Nephron (organoid): ENCODE results near the gene PSME1.

ENCODE experiments used
- H3K27ac Mint-ChIP-seq, 3 experiments: 2 replicates each; pipeline ENCODE4 v1.8.0; 2020; ENCODE audit warnings: mixed read lengths in 3 of 3, mild to moderate bottlenecking in 2 of 3, moderate library complexity in 1 of 3
- H3K27me3 Mint-ChIP-seq: 2 replicates; pipeline ENCODE4 v1.8.0; 2021; ENCODE audit warnings: low read depth, mild to moderate bottlenecking, moderate library complexity, mixed read lengths
- H3K36me3 Mint-ChIP-seq: 2 replicates; pipeline ENCODE4 v1.8.0; 2020; ENCODE audit warnings: low read depth, mixed read lengths
- H3K4me1 Mint-ChIP-seq: 2 replicates; pipeline ENCODE4 v1.8.0; 2020; ENCODE audit warnings: mixed read lengths
- H3K4me3 Mint-ChIP-seq, 3 experiments: 2 replicates each; pipeline ENCODE4 v1.8.0; 2020; ENCODE audit warnings: mild to moderate bottlenecking in 3 of 3, mixed read lengths in 3 of 3, moderate library complexity in 2 of 3
- H3K9me3 Mint-ChIP-seq: 2 replicates; pipeline ENCODE4 v1.8.0; 2020; ENCODE audit warnings: mixed read lengths
- TF ChIP-seq, protein P1 (sequence below), 3 experiments: fragments of 200-600 bp; sonication (generic); IDR thresholded peaks; one replicate each; pipeline ENCODE4 v1.5.0; 2021; ENCODE audit warnings: antibody characterized with exemption in 3 of 3; ENCODE audit not compliant: unreplicated experiment in 3 of 3

PSME1 gene

DNA sequence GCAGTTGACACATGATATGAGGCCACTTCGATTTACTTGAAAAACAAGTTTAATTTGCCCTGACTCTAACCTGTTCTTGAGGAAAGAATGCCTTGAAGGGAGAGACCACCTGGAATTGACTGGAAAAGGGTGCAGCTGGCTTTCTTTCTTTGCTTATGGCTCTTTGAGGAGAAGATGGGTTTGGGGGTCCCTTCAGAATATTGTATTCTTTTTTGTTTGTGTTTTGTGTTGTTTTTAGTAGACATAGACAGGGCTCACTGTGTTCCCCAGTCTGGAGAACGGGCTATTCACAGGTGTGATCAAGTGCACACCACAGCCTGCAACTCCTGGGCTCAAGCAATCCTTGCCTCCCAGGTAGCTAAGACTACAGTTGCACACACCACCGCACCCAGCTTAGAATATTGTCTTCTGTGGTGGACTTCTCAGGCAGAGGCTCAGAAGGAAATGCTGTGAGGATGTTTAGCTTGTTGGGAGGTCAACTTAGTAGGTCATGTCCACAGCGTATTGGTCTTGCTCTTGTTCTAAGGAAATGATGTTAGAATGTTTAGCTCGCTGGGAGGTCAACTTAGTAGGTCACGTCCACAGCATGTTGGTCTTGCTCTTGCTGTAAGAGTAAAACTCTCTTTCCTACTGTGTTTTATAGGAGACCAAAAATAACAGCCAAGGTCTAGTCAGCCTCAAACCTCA is 19.7 kb upstream of the PSME1 start:
- Mint-ChIP-seq H3K4me3 (peak overlapping the region; percentile 96 to 99 (median 99)), H3K9me3 (no peaks in the 10 kb centered on the region), H3K4me1 (peaks cover 20% of the 10 kb centered on the region), H3K27ac (peak overlapping the region; percentile 100), H3K36me3 (peaks cover 42% of the 10 kb centered on the region), H3K27me3 (no peaks in the 10 kb centered on the region)
- TF ChIP-seq, protein P1, sequence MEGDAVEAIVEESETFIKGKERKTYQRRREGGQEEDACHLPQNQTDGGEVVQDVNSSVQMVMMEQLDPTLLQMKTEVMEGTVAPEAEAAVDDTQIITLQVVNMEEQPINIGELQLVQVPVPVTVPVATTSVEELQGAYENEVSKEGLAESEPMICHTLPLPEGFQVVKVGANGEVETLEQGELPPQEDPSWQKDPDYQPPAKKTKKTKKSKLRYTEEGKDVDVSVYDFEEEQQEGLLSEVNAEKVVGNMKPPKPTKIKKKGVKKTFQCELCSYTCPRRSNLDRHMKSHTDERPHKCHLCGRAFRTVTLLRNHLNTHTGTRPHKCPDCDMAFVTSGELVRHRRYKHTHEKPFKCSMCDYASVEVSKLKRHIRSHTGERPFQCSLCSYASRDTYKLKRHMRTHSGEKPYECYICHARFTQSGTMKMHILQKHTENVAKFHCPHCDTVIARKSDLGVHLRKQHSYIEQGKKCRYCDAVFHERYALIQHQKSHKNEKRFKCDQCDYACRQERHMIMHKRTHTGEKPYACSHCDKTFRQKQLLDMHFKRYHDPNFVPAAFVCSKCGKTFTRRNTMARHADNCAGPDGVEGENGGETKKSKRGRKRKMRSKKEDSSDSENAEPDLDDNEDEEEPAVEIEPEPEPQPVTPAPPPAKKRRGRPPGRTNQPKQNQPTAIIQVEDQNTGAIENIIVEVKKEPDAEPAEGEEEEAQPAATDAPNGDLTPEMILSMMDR (IDR thresholded peaks at IDR 0.05; ENCODE audit: unreplicated experiment in 3 of 3), result no peak

DNA sequence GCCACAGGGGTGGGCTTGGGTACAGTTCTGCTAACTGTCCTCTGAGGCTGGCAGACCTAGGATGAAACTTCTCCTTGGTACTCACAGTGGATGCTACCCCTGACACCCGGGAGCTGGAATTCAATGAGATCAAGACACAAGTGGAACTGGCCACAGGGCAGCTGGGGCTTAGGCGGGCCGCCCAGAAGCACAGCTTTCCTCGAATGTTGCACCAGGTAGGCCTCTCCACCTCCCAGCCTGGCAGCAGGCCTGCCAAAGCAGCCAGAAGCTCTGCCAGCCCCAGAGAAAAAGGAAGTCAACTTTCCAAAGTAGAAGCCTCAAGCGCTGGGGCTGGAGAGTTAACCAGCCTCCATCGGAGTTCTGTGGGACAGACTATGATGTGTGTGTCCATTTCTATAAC is 18.8 kb upstream of the PSME1 start:
- TF ChIP-seq, protein P1 (IDR thresholded peaks at IDR 0.05; ENCODE audit: unreplicated experiment in 3 of 3), result no peak
- H3K9me3 Mint-ChIP-seq, result no peaks in the 10 kb centered on the region
- H3K4me3 Mint-ChIP-seq, result peak overlapping the region in 1 of 3 experiments; percentile 96
- no peak overlapping the region for H3K27ac Mint-ChIP-seq
- peaks cover 47% of the 10 kb centered on the region for H3K36me3 Mint-ChIP-seq
- no peaks in the 10 kb centered on the region for H3K27me3 Mint-ChIP-seq
- peaks cover 20% of the 10 kb centered on the region for H3K4me1 Mint-ChIP-seq

DNA sequence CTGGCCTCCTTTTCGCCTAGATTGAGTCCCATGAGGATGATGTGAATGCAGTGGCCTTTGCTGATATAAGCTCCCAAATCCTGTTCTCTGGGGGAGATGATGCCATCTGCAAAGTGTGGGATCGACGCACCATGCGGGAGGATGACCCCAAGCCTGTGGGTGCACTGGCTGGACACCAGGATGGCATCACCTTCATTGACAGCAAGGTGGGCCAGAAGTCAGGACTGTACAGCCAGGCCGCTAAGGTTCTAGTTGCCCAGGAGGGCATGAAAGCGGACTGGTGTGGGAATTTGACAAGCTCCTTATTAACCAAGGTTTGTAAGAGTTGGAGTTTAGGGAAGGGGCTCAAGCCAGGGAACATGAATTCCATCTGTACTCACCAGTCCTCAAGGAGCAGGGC is 16.3 kb upstream of the PSME1 start:
- TF ChIP-seq, protein P1 (IDR thresholded peaks at IDR 0.05; ENCODE audit: unreplicated experiment in 3 of 3), result no peak
- H3K4me1 Mint-ChIP-seq, result peaks cover 20% of the 10 kb centered on the region
- H3K9me3 Mint-ChIP-seq, result no peaks in the 10 kb centered on the region
- no peak overlapping the region for H3K27ac Mint-ChIP-seq
- peaks cover 63% of the 10 kb centered on the region for H3K36me3 Mint-ChIP-seq
- H3K4me3 Mint-ChIP-seq, result no peak overlapping the region
- H3K27me3 Mint-ChIP-seq, result no peaks in the 10 kb centered on the region

DNA sequence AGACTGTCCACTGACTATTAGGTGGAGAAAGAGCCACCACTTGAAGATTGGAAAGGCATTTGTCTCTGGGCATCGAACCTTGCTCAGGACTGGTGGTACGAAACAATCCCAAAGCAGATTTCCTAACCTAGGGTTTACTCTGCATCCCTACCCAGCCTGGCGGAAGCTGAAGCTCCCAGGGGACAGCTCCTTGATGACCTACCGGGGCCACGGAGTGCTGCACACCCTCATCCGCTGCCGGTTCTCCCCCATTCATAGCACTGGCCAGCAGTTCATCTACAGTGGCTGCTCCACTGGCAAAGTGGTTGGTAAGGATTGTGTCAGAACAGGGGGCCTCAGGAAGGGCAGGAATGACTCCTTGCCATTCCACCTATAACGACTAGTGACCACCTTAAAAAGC is 14.8 kb upstream of the PSME1 start:
- TF ChIP-seq, protein P1 (IDR thresholded peaks at IDR 0.05; ENCODE audit: unreplicated experiment in 3 of 3), result no peak
- H3K9me3 Mint-ChIP-seq, result no peaks in the 10 kb centered on the region

DNA sequence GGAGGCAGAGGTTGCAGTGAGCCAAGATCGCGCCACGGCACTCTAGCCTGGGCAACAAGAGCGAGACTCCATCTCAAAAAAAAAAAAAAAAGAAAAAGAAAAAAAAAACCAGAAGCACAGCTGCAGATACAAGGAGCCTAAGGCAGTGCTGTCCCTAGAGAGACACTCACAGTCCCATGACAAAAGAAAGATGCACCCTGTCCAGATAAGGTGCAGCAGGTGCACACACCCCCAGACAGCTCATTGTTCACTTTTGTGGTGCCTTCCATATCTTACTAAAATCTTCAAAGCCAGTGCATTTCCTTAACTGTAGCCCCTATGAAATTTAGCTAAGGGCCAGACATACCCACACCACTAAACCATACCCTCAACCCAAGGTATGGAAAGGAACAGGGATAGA is 13.6 kb upstream of the PSME1 start:
- Mint-ChIP-seq H3K36me3 (peaks cover 54% of the 10 kb centered on the region), H3K27ac (no peak overlapping the region), H3K27me3 (no peaks in the 10 kb centered on the region), H3K4me3 (no peak overlapping the region), H3K9me3 (no peaks in the 10 kb centered on the region), H3K4me1 (peaks cover 8% of the 10 kb centered on the region)
- TF ChIP-seq, protein P1 (IDR thresholded peaks at IDR 0.05; ENCODE audit: unreplicated experiment in 3 of 3), result no peak

More for the DNA sequence above, 14.8 kb upstream of the PSME1 start:
- H3K27me3 Mint-ChIP-seq, result no peaks in the 10 kb centered on the region
- no peak overlapping the region for H3K4me3 Mint-ChIP-seq
- H3K27ac Mint-ChIP-seq, result no peak overlapping the region
- peaks cover 61% of the 10 kb centered on the region for H3K36me3 Mint-ChIP-seq
- peaks cover 6% of the 10 kb centered on the region for H3K4me1 Mint-ChIP-seq

- Mint-ChIP-seq H3K9me3 (no peaks in the 10 kb centered on the region), H3K4me1 (peaks cover 8% of the 10 kb centered on the region), H3K27ac (no peak overlapping the region), H3K36me3 (peaks cover 49% of the 10 kb centered on the region), H3K4me3 (no peak overlapping the region), H3K27me3 (no peaks in the 10 kb centered on the region)
- TF ChIP-seq, protein P1 (IDR thresholded peaks at IDR 0.05; ENCODE audit: unreplicated experiment in 3 of 3), result no peak
Observed at GRCh38 chr14:24122898-24123297, 13.1 kb upstream of the PSME1 start.
